Effector memory CD4-positive, alpha-beta T cell (primary cell): ENCODE measurements around the gene ALG9.
"Not testable (repeated sequence)": the region's sequence is repeated elsewhere in the genome, so short reads cannot be mapped to it uniquely, and the experiment has no call there.

Source experiments
- DNase-seq, 3 donors: peaks; one replicate each; pipeline ENCODE4 v3.0.0-alpha.2; 2020
- H3K27ac ChIP-seq: 2 replicates; pipeline ENCODE4 v1.7.0; 2013; ENCODE audit warnings: mild to moderate bottlenecking, low read length, moderate library complexity; ENCODE audit not compliant: insufficient read depth, poor library complexity, severe bottlenecking
- H3K27me3 ChIP-seq: replicated peaks from 2 replicates; pipeline ENCODE4 v1.7.0; 2013; ENCODE audit warnings: mild to moderate bottlenecking, low read length; ENCODE audit not compliant: insufficient read depth, control insufficient read depth, poor library complexity, severe bottlenecking
- H3K36me3 ChIP-seq: 2 replicates; pipeline ENCODE4 v1.7.0; 2013; ENCODE audit warnings: mild to moderate bottlenecking, low read length, moderate library complexity; ENCODE audit not compliant: control insufficient read depth, insufficient read depth
- H3K4me1 ChIP-seq: 2 replicates; pipeline ENCODE4 v1.7.0; 2013; ENCODE audit warnings: low read length, mild to moderate bottlenecking; ENCODE audit not compliant: control insufficient read depth, insufficient read depth, poor library complexity, severe bottlenecking
- H3K4me3 ChIP-seq: 2 replicates; pipeline ENCODE4 v1.7.0; 2013; ENCODE audit warnings: low read length, low read depth, mild to moderate bottlenecking; ENCODE audit not compliant: insufficient read depth, poor library complexity, severe bottlenecking
- H3K9me3 ChIP-seq: 2 replicates; pipeline ENCODE4 v1.7.0; 2013; ENCODE audit warnings: mild to moderate bottlenecking, low read length, moderate library complexity; ENCODE audit not compliant: control insufficient read depth

The ALG9 gene

DNA sequence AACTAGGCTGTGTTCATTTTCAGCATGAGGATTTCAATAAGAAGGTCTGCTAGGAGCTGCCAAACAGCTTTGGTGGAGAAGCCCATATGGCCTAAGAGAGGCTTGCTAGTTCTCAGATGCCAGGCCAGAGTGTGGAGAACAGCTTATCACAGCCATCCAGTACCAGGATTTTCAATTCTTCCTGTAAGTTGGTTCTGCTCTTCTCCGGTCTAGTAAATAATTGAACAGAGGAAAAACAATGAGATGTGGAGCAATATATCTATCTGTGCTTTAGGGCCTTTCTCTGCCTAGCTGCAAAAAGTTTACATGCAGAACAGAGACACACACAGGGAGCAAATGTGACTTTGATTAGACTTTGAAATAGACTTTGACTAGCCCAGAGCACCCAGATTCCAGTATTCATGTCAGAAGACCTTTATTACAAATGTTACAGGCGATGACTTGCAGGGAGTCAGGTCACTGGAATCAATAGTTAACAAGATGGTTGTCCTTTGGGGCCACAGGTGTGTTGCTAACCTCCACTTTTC is 85.4 kb downstream of the ALG9 start:
- Histone ChIP-seq H3K4me1 (no peaks in the 10 kb centered on the region), H3K27ac (no peak overlapping the region), H3K4me3 (no peak overlapping the region), H3K27me3 (no peaks in the 10 kb centered on the region), H3K36me3 (peaks cover 14% of the 10 kb centered on the region), H3K9me3 (no peaks in the 10 kb centered on the region)
- no peak for DNase-seq

GRCh38 chr11:111785076-111785475 is 86.3 kb downstream of the ALG9 start:
- Histone ChIP-seq H3K4me1 (no peaks in the 10 kb centered on the region), H3K9me3 (no peaks in the 10 kb centered on the region), H3K27me3 (no peaks in the 10 kb centered on the region), H3K4me3 (no peak overlapping the region), H3K27ac (no peak overlapping the region), H3K36me3 (peaks cover 14% of the 10 kb centered on the region)
- DNase-seq, result no peak

DNA sequence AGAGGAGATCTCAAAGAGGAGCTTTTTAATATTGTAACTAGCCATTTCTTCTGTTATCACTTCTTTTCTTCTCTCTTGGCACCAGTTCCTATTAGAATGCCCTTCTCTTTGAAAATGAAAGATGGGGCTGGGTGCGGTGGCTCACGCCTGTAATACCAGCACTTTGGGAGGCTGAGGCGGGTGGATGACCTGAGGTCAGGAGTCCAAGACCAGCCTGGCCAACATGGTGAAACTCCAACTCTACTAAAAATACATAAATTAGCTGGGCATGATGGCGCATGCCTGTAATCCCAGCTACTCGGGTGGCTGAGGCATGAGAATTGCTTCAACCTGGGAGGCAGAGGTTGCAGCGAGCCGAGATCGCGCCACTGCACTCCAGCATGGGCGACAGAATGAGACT is 87.1 kb downstream of the ALG9 start:
- H3K9me3 ChIP-seq, H3K27ac ChIP-seq, H3K4me1 ChIP-seq, H3K4me3 ChIP-seq, H3K27me3 ChIP-seq, DNase-seq: not testable (repeated sequence)
- H3K36me3 ChIP-seq, result peaks cover 14% of the 10 kb centered on the region

- Histone ChIP-seq H3K36me3 (peaks cover 14% of the 10 kb centered on the region), H3K27ac (no peak overlapping the region), H3K27me3 (no peaks in the 10 kb centered on the region), H3K4me1 (no peaks in the 10 kb centered on the region), H3K4me3 (no peak overlapping the region), H3K9me3 (no peaks in the 10 kb centered on the region)
- no peak for DNase-seq
Observed at GRCh38 chr11:111782109-111782741, 89.2 kb downstream of the ALG9 start.

DNA sequence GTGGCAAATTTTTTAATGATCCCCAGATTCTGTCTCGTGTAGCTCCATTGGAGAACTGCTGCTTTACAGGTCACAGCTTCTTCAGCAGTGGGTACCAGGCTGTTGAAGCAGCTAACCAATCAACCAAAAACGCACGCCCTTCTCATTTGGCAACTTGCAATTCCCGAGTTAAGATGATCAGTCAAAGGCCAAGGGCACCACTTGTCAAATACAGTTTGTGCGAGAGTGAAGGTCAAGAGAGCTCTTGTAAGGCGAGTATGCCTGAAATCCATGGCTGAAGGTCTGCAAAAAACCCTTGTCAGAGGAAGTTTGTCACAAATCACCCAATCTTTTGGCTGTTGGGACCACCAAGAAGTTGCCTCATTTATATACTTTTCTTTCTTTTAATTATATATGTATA is 92.3 kb downstream of the ALG9 start:
- no peak overlapping the region for H3K27ac ChIP-seq
- H3K36me3 ChIP-seq, result no peaks in the 10 kb centered on the region
- no peak for DNase-seq
- H3K9me3 ChIP-seq, result no peaks in the 10 kb centered on the region
- H3K4me1 ChIP-seq, result no peaks in the 10 kb centered on the region
- H3K4me3 ChIP-seq, result no peak overlapping the region
- no peaks in the 10 kb centered on the region for H3K27me3 ChIP-seq

DNA sequence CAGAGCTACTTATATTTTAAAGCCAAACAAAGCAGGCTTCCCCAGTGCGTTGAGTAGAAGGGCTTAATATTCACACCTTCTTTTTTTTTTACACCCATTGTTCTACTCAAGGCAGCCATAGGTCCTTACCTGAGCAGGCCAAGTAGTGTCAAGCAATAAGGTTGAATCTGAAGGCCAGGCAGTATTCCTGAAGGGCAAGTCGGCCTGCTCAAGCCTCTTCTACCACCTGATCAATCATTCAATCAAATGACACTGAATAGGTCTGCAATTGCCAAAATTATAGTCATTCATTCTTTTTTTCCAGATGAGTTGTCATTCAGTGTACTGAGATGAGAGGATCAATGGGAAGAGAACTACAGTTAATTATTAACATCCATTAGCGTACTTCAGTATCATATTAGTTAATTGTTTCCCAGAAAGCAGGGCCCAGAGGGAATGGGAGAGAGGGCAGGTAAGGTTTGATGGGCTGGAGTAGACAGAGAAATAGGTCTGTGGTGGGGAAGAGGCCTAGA is 93.3 kb downstream of the ALG9 start:
- H3K9me3 ChIP-seq, result no peaks in the 10 kb centered on the region
- no peak overlapping the region for H3K4me3 ChIP-seq
- no peaks in the 10 kb centered on the region for H3K36me3 ChIP-seq
- H3K4me1 ChIP-seq, result no peaks in the 10 kb centered on the region
- H3K27me3 ChIP-seq, result no peaks in the 10 kb centered on the region
- no peak for DNase-seq
- no peak overlapping the region for H3K27ac ChIP-seq

DNA sequence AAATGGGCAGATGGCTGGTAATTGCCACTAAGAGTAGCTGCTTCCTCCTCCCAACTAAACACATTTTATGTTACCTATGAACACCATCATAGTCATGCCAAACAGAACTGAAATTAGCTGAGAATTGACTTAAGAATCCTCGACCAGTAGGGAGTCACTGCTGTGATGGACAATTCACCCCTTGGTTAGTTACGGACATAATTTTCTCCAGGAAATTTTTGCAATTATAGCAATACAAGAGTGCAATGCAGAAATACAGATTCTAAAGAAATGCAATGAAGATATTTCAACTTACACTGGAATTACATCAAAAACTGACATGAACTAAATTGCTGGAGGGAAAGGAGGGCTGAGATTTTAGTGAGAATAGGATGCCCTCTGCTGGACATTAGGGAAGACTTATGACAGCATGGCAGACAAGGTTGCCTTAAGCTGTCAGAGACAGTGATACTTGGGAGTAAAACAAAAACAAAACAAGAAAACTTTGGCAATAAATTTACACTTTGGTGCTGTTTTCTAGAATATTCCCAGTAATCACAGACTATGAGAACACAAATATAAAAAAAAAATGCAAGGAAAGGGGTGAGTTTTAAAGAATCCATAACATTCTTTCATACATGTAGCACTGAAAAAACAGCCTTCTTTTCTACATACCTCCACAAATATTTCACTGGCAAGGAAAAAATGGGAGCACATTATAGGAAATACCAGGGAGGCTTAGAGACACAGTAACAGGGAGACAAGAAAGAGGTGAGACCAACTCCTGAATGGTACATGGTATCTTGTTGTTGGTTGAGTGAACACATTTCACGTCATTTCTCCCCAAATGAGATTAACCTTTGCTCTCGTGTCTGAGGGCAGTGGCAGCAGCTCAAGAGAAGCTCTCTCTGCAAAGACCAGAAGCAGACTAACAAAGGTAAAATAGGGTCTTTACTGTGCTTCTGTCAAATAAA is 94.0 kb downstream of the ALG9 start:
- Histone ChIP-seq H3K27ac (no peak overlapping the region), H3K27me3 (no peaks in the 10 kb centered on the region)
- peak in 1 of 3 donors; percentile 8 for DNase-seq

DNA sequence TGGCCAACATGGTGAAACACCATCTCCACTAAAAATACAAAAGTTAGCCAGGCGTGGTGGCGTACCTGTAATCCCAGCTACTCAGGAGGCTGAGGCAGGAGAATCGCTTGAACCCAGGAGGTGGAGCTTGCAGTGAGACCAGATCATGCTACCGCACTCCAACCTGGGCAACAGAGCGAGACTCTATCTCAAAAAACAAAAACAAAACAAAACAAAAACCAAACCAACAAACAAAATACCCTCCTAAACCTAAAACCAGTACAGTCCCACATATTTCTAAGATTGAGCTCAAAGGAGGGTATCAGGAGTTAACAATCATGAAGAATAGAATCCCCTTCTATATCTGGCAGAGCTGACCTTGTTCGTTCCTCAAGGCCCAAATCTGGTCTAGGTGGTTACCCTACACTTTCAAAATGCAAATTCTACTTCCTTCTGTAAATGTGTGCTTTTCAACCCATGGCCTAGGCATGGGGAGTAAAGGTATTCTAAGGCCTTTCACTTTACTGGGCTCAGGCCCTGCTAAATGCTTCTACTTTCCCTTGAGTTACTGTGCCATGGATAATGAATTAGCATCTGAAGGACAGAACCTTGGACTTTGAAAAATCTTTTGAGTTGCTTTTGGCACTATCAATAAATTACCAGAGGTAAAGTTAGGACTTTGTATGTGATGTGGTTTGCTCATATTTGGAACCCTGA is 94.8 kb downstream of the ALG9 start:
- Histone ChIP-seq H3K4me3 (no peak overlapping the region), H3K9me3 (no peaks in the 10 kb centered on the region), H3K27ac (no peak overlapping the region), H3K36me3 (no peaks in the 10 kb centered on the region), H3K27me3 (no peaks in the 10 kb centered on the region), H3K4me1 (no peaks in the 10 kb centered on the region)
- DNase-seq, result no peak

More for the DNA sequence above, 94.0 kb downstream of the ALG9 start:
- Histone ChIP-seq H3K9me3 (no peaks in the 10 kb centered on the region), H3K4me1 (no peaks in the 10 kb centered on the region), H3K36me3 (no peaks in the 10 kb centered on the region), H3K4me3 (no peak overlapping the region)

- Histone ChIP-seq H3K36me3 (no peaks in the 10 kb centered on the region), H3K4me1 (no peaks in the 10 kb centered on the region), H3K9me3 (no peaks in the 10 kb centered on the region), H3K27ac (no peak overlapping the region), H3K27me3 (no peaks in the 10 kb centered on the region), H3K4me3 (no peak overlapping the region)
- no peak for DNase-seq
Observed at GRCh38 chr11:111774955-111775710, 96.2 kb downstream of the ALG9 start.
